H1 (cell line): ENCODE data around the gene EFCAB6. TPM values are rescaled to one million over a fixed set of nuclear protein-coding genes. Genes with fewer than 3 reads are reported as not detected.

Source experiments
- CTCF ChIA-PET: fragments of 300-600 bp; sonication (Branson Sonifier 250); formaldehyde crosslinking; loops from one replicate; lab custom pipeline; 2021; ENCODE audit not compliant: partially characterized antibody; lab: Charles Lee
- POLR2A ChIA-PET: fragments of 300-600 bp; sonication (Branson Sonifier 250); formaldehyde crosslinking; loops from one replicate; lab custom pipeline; 2021; ENCODE audit warnings: inconsistent platforms; ENCODE audit not compliant: partially characterized antibody; lab: Charles Lee
- DNase-seq, 2 experiments: peaks; one replicate each; pipeline versions ENCODE4 v3.0.0 to v3.0.0-alpha.2; 2010 to 2022; ENCODE audit warnings: low spot score in 2 of 2, low read depth in 1 of 2, mixed read lengths in 1 of 2
- FAIRE-seq: peaks from 2 replicates; lab custom pipeline; 2011; peaks lifted over from hg19 to GRCh38; lab: Jason Lieb, UNC
- H2AFZ ChIP-seq: 2 replicates; pipeline ENCODE4 v1.8.1; 2012; ENCODE audit warnings: low read length, inconsistent platforms
- H2AK5ac ChIP-seq: 2 replicates; pipeline ENCODE4 v1.6.1; 2013; ENCODE audit warnings: low read depth, low read length
- H2BK120ac ChIP-seq: replicated peaks from 2 replicates; pipeline ENCODE3; 2013; ENCODE audit warnings: low read depth, low read length, inconsistent platforms
- H2BK12ac ChIP-seq: 2 replicates; pipeline ENCODE4 v1.6.1; 2013; ENCODE audit warnings: low read depth, low read length
- H2BK15ac ChIP-seq: 2 replicates; pipeline ENCODE4 v1.6.1; 2013; ENCODE audit warnings: low read length
- H2BK20ac ChIP-seq: 2 replicates; pipeline ENCODE4 v1.6.1; 2013; ENCODE audit warnings: low read length
- H2BK5ac ChIP-seq: 2 replicates; pipeline ENCODE4 v1.6.1; 2013; ENCODE audit warnings: low read depth, low read length
- H3K14ac ChIP-seq: 2 replicates; pipeline ENCODE4 v1.6.1; 2013; ENCODE audit warnings: inconsistent platforms; ENCODE audit not compliant: insufficient read length
- H3K18ac ChIP-seq: 2 replicates; pipeline ENCODE4 v1.6.1; 2013; ENCODE audit warnings: low read length; ENCODE audit errors: extremely low read depth
- H3K23ac ChIP-seq: 2 replicates; pipeline ENCODE4 v1.6.1; 2013; ENCODE audit warnings: inconsistent platforms; ENCODE audit not compliant: insufficient read length
- H3K23me2 ChIP-seq: 2 replicates; pipeline ENCODE4 v1.6.1; 2013; ENCODE audit warnings: low read depth, low read length
- H3K27ac ChIP-seq: 2 replicates; pipeline ENCODE4 v1.6.1; 2011; ENCODE audit warnings: low read depth, low read length, inconsistent platforms
- H3K27me3 ChIP-seq, 4 experiments: replicated peaks in 1 of 4; 1 replicate in 1 of 4; 2 replicates in 3 of 4; pipeline versions ENCODE4 v1.6.1 to v1.8.1; 2011 to 2013; ENCODE audit warnings: low read length in 3 of 4, mild to moderate bottlenecking in 3 of 4, inconsistent platforms in 2 of 4, mixed read lengths in 2 of 4, moderate library complexity in 1 of 4; ENCODE audit not compliant: control insufficient read depth in 3 of 4, insufficient read depth in 3 of 4; ENCODE audit errors: extremely low read depth in 1 of 4
- H3K36me3 ChIP-seq, 4 experiments: 2 replicates each; pipeline versions ENCODE4 v1.6.1 to v1.8.1; 2011 to 2013; ENCODE audit warnings: mild to moderate bottlenecking in 4 of 4, low read length in 3 of 4, moderate library complexity in 2 of 4, control low read depth in 1 of 4, inconsistent platforms in 1 of 4; ENCODE audit not compliant: insufficient read depth in 4 of 4, control insufficient read depth in 2 of 4
- H3K4ac ChIP-seq: replicated peaks from 2 replicates; pipeline ENCODE3; 2013; ENCODE audit warnings: low read length, low read depth, mixed read lengths, inconsistent platforms; ENCODE audit not compliant: insufficient read length
- H3K4me1 ChIP-seq, 4 experiments: replicated peaks in 1 of 4; 1 replicate in 1 of 4; 2 replicates in 3 of 4; pipeline versions ENCODE4 v1.6.1 to v1.8.1; 2011 to 2013; ENCODE audit warnings: low read length in 3 of 4, inconsistent platforms in 2 of 4, mixed read lengths in 1 of 4; ENCODE audit not compliant: insufficient read depth in 4 of 4, control insufficient read depth in 3 of 4
- H3K4me2 ChIP-seq, 2 experiments: 2 replicates each; pipeline versions ENCODE4 v1.6.1 to v1.8.1; 2011 to 2013; ENCODE audit warnings: low read depth in 2 of 2, low read length in 2 of 2, control low read depth in 1 of 2, inconsistent platforms in 1 of 2, mild to moderate bottlenecking in 1 of 2; ENCODE audit not compliant: insufficient read depth in 1 of 2
- H3K4me3 ChIP-seq, 4 experiments: fragments of 200-600, 300-600 bp in 1 of 4; sonication (generic), shearing (Covaris generic), sonication (Bioruptor Twin) in 1 of 4; 2 replicates each; pipeline versions ENCODE4 v1.5.1 to v1.8.1; 2011 to 2016; ENCODE audit warnings: low read length in 4 of 4, low read depth in 3 of 4, control low read depth in 2 of 4, inconsistent platforms in 2 of 4, mild to moderate bottlenecking in 2 of 4, mixed read lengths in 1 of 4, moderate library complexity in 1 of 4; ENCODE audit not compliant: insufficient read depth in 2 of 4; ENCODE audit errors: extremely low read depth in 1 of 4
- H3K56ac ChIP-seq: replicated peaks from 2 replicates; pipeline ENCODE3; 2013; ENCODE audit warnings: low read depth, mild to moderate bottlenecking, mixed read lengths, low read length, inconsistent platforms; ENCODE audit not compliant: insufficient read length
- H3K79me1 ChIP-seq: 2 replicates; pipeline ENCODE4 v1.6.1; 2013; ENCODE audit warnings: low read depth, low read length, control low read depth
- H3K79me2 ChIP-seq, 2 experiments: 2 replicates each; pipeline versions ENCODE4 v1.6.1 to v1.8.1; 2012 to 2013; ENCODE audit warnings: low read length in 2 of 2, mild to moderate bottlenecking in 2 of 2, inconsistent platforms in 1 of 2; ENCODE audit not compliant: insufficient read depth in 2 of 2, control insufficient read depth in 1 of 2
- H3K9ac ChIP-seq, 4 experiments: replicated peaks in 1 of 4; 1 replicate in 1 of 4; 2 replicates in 3 of 4; pipeline versions ENCODE4 v1.6.1 to v1.8.1; 2011 to 2013; ENCODE audit warnings: low read depth in 3 of 4, low read length in 3 of 4, control low read depth in 2 of 4, mild to moderate bottlenecking in 2 of 4, moderate library complexity in 2 of 4, inconsistent platforms in 1 of 4; ENCODE audit errors: extremely low read depth in 1 of 4
- H3K9me3 ChIP-seq, 2 experiments: 2 replicates each; pipeline versions ENCODE4 v1.6.1 to v1.8.1; 2012 to 2013; ENCODE audit warnings: mild to moderate bottlenecking in 2 of 2, moderate library complexity in 2 of 2, control low read depth in 1 of 2, inconsistent platforms in 1 of 2, low read depth in 1 of 2, low read length in 1 of 2, mixed read lengths in 1 of 2; ENCODE audit not compliant: insufficient read depth in 2 of 2
- H4K20me1 ChIP-seq, 2 experiments: replicated peaks in 1 of 2; 2 replicates each; pipeline versions ENCODE3 to v1.8.1; 2011 to 2013; ENCODE audit warnings: inconsistent platforms in 2 of 2, low read length in 2 of 2, mild to moderate bottlenecking in 1 of 2; ENCODE audit not compliant: insufficient read depth in 2 of 2, control insufficient read depth in 1 of 2
- H4K5ac ChIP-seq: 2 replicates; pipeline ENCODE4 v1.6.1; 2013; ENCODE audit warnings: low read length, low read depth, mixed read lengths, inconsistent platforms; ENCODE audit not compliant: insufficient read length
- H4K8ac ChIP-seq: 2 replicates; pipeline ENCODE4 v1.8.0; 2013; ENCODE audit warnings: mild to moderate bottlenecking, moderate library complexity, low read length, inconsistent platforms; ENCODE audit not compliant: insufficient read depth; ENCODE audit errors: extremely low read depth
- H4K91ac ChIP-seq: replicated peaks from 2 replicates; pipeline ENCODE3; 2013; ENCODE audit warnings: low read length, mixed read lengths, inconsistent platforms; ENCODE audit not compliant: insufficient read length
- BCL11A ChIP-seq, 2 experiments: IDR thresholded peaks; one replicate each; pipeline ENCODE4 v1.6.1; 2011; ENCODE audit warnings: low read depth in 2 of 2, low read length in 2 of 2, mild to moderate bottlenecking in 2 of 2
- BRCA1 ChIP-seq: IDR thresholded peaks from 2 replicates; pipeline ENCODE4 v1.6.1; 2012; ENCODE audit warnings: low read depth, low read length, improper control_type of control experiment
- EP300 ChIP-seq, 2 experiments: IDR thresholded peaks; 1 replicate in 1 of 2; 2 replicates in 1 of 2; pipeline ENCODE4 v1.6.1; 2011 to 2012; ENCODE audit warnings: low read depth in 2 of 2, low read length in 2 of 2, mild to moderate bottlenecking in 2 of 2, borderline replicate concordance in 1 of 2, inconsistent platforms in 1 of 2, moderate library complexity in 1 of 2
- HDAC2 ChIP-seq, 2 experiments: fragments of 300-600 bp in 1 of 2; sonication (generic) in 1 of 2; IDR thresholded peaks; 2 replicates each; pipeline ENCODE4 v1.6.1; 2011 to 2012; ENCODE audit warnings: low read depth in 2 of 2, low read length in 2 of 2, mild to moderate bottlenecking in 2 of 2, moderate library complexity in 2 of 2, borderline replicate concordance in 1 of 2, inconsistent platforms in 1 of 2
- MAFK ChIP-seq: IDR thresholded peaks from 2 replicates; pipeline ENCODE4 v1.6.1; 2012; ENCODE audit warnings: low read depth, mild to moderate bottlenecking, improper control_type of control experiment, low read length
- POLR2A ChIP-seq, 2 experiments: IDR thresholded peaks; 1 replicate in 1 of 2; 2 replicates in 1 of 2; pipeline ENCODE4 v1.6.1; 2011; ENCODE audit warnings: low read depth in 2 of 2, low read length in 2 of 2, mild to moderate bottlenecking in 2 of 2; ENCODE audit errors: control extremely low read depth in 1 of 2
- WGBS, 2 experiments: shearing (Covaris generic) in 1 of 2; methylation state at CpG; one replicate each; pipeline versions ENCODE4 v1.1.6 to v1.1.7; 2013 to 2015; ENCODE audit warnings: low lambda C conversion rate in 2 of 2, mixed read lengths in 2 of 2, inconsistent platforms in 1 of 2, low coverage in 1 of 2, missing lambda C conversion rate in 1 of 2; ENCODE audit not compliant: insufficient replicate concordance in 2 of 2, insufficient coverage in 1 of 2, insufficient read length in 1 of 2; ENCODE audit errors: extremely low coverage in 1 of 2, missing lambda C conversion rate in 1 of 2; 5-methylcytosine and 5-hydroxymethylcytosine counted together
- polyA plus RNA-seq, 7 experiments: library from polyadenylated mRNA; depleted of rRNA in 3 of 7; stranded (reverse) in 5 of 7; unstranded in 2 of 7; fragments of >200 nt in 5 of 7; fragments of 200-250 nt in 2 of 7; gene quantifications; 1 replicate in 5 of 7; 2 replicates in 1 of 7; 4 replicates in 1 of 7; pipeline versions ENCODE4 v1.2.1 to v1.2.3, GENCODE V29; 2011 to 2013; ENCODE audit warnings: missing spikeins in 2 of 7, mixed read lengths in 2 of 7
- total RNA-seq: library from RNA; stranded (reverse); fragmentation: NEBNext Ultra II Directional; extraction: Animal tissue kit (Norgen Biotek cat#: 25700); gene quantifications from 2 replicates; pipeline ENCODE4 v1.2.1, GENCODE V29; 2021
- TF ChIP-seq, protein P1 (sequence below): IDR thresholded peaks from 2 replicates; pipeline ENCODE4 v1.6.1; 2012; ENCODE audit warnings: low read length, inconsistent platforms

EFCAB6 gene
- total and polyA plus RNA-seq, 2 of the 8 experiments (the other 6 are each of a cell fraction or from before 2014, with no cell fraction given): 0.32 to 1.7 TPM

GRCh38 chr22:43506487-43506886 is 305.6 kb downstream of the EFCAB6 start:
- H2BK20ac ChIP-seq: no peak overlapping the region

More at GRCh38 chr22:43506487-43506886, 305.6 kb downstream of the EFCAB6 start:
- H3K9me3 ChIP-seq: no peaks in the 10 kb centered on the region; a peak in 1 of 4 replicates
- ChIA-PET CTCF (interaction anchor here (2.7 kb wide), 1 partner anchor 10 kb away, joined by 13 read pairs; no protein-coding TSS in a partner anchor), POLR2A (no interaction called here)
- H3K4me3 ChIP-seq: no peak overlapping the region
- no peak overlapping the region for H2AFZ ChIP-seq
- no peak overlapping the region for H3K4me2 ChIP-seq
- H3K9ac ChIP-seq: no peak overlapping the region
- H3K79me1 ChIP-seq: no peaks in the 10 kb centered on the region
- H2BK12ac ChIP-seq: no peak overlapping the region
- no peak overlapping the region for H2BK5ac ChIP-seq
- peaks cover 0 to 10% of the 10 kb centered on the region in 2 experiments for H4K20me1 ChIP-seq
- no peak overlapping the region for H3K23ac ChIP-seq
- no peaks in the 10 kb centered on the region for H3K79me2 ChIP-seq
- H3K4me1 ChIP-seq: no peaks in the 10 kb centered on the region; a peak in 1 of 7 replicates
- H4K91ac ChIP-seq: no peak overlapping the region
- no peak overlapping the region for H3K27ac ChIP-seq
- no peak overlapping the region for H3K18ac ChIP-seq
- no peak overlapping the region for H3K4ac ChIP-seq
- no peak overlapping the region for H2AK5ac ChIP-seq
- FAIRE-seq: no peak
- peaks cover 28% of the 10 kb centered on the region; the same call in 1 of the 2 replicates for H3K23me2 ChIP-seq
- H3K14ac ChIP-seq: no peak overlapping the region
- TF ChIP-seq, protein P1, sequence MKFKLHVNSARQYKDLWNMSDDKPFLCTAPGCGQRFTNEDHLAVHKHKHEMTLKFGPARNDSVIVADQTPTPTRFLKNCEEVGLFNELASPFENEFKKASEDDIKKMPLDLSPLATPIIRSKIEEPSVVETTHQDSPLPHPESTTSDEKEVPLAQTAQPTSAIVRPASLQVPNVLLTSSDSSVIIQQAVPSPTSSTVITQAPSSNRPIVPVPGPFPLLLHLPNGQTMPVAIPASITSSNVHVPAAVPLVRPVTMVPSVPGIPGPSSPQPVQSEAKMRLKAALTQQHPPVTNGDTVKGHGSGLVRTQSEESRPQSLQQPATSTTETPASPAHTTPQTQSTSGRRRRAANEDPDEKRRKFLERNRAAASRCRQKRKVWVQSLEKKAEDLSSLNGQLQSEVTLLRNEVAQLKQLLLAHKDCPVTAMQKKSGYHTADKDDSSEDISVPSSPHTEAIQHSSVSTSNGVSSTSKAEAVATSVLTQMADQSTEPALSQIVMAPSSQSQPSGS: no peak
- TF ChIP-seq POLR2A (IDR thresholded peaks at IDR 0.05; ENCODE audit: control extremely low read depth in 1 of 2, low read depth in 2 of 2, low read length in 2 of 2) (no peak), BCL11A (IDR thresholded peaks at IDR 0.05; ENCODE audit: low read depth in 2 of 2, low read length in 2 of 2) (no peak), HDAC2 (IDR thresholded peaks at IDR 0.05; ENCODE audit: borderline replicate concordance in 1 of 2, low read depth in 2 of 2, low read length in 2 of 2) (no peak), EP300 (IDR thresholded peaks at IDR 0.05; ENCODE audit: borderline replicate concordance in 1 of 2, low read depth in 2 of 2, low read length in 2 of 2) (no peak), BRCA1 (no peak), MAFK (no peak)
- no peak overlapping the region for H2BK15ac ChIP-seq
- H4K8ac ChIP-seq: peak overlapping the region; percentile 83
- no peak for DNase-seq
- no peak overlapping the region for H2BK120ac ChIP-seq
- no peaks in the 10 kb centered on the region for H3K27me3 ChIP-seq
- 90% methylated on average over 12 of the region's 12 CpGs; no CpG with 5 or more reads in 1 of the 2 experiments for WGBS, 2 experiments
- H3K56ac ChIP-seq: no peak overlapping the region
- no peaks in the 10 kb centered on the region for H3K36me3 ChIP-seq
- no peak overlapping the region for H4K5ac ChIP-seq
